ENCODE results near the gene IL7R. TPM values are rescaled to one million over a fixed set of nuclear protein-coding genes. Genes with fewer than 3 reads are reported as not detected.

Gene IL7R
- total and polyA plus RNA-seq, 2 of the 13 experiments (the other 11 are each of a cell fraction or from before 2014, with no cell fraction given), result not detected

GRCh38 chr5:35850967-35851680, 5.6 kb upstream of the IL7R start (continued):
- TF ChIP-seq ARID3A (IDR thresholded peaks at IDR 0.05; ENCODE audit: low read depth, low read length) (no peak), HNRNPH1 (optimal IDR thresholded peaks at IDR 0.05; ENCODE audit: low read depth, low read length) (no peak)
- TF ChIP-seq, protein P1, sequence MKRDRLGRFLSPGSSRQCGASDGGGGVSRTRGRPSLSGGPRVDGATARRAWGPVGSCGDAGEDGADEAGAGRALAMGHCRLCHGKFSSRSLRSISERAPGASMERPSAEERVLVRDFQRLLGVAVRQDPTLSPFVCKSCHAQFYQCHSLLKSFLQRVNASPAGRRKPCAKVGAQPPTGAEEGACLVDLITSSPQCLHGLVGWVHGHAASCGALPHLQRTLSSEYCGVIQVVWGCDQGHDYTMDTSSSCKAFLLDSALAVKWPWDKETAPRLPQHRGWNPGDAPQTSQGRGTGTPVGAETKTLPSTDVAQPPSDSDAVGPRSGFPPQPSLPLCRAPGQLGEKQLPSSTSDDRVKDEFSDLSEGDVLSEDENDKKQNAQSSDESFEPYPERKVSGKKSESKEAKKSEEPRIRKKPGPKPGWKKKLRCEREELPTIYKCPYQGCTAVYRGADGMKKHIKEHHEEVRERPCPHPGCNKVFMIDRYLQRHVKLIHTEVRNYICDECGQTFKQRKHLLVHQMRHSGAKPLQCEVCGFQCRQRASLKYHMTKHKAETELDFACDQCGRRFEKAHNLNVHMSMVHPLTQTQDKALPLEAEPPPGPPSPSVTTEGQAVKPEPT (CRISPR knock-in tag; IDR thresholded peaks at IDR 0.05; ENCODE audit: low read depth), result no peak

DNA sequence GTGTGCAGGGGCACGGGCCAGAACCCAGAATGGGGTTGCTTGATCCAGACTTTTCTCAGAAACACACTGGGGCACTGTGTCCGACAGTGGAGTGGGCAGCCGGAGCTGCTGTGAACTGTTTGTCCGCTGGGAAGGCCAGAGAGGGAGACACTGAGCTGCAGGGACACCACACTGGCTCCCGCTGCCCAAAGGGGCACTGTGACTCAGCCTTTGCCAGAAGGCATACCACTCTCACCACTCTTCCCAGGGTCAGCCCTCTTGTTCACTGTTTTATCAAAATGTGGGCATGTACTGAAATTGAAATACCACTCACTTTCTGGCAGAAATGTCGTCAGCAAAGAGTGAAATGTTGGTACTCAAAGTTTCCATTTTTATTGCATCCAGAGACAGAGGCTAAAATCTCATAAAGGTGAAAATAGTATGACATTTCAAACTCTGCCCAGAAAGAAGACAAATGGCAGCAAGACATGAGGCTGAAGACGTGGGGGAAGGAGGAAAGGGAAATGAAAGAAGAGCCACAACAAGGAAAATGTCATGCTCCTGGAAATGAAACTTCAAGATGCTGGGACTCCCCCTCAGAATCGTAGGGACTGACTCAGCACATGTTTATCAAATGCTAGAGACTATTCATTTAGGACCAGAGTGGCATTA, 4.5 kb upstream of the IL7R start:
- FAIRE-seq (no peak), ATAC-seq (peak; percentile 89), DNase-seq (ENCODE audit: low spot score) (no peak)
- POLR2A ChIA-PET, result no interaction called here
- no peak overlapping the region for H2AFZ ChIP-seq (ENCODE audit: low read length)
- no TSS peak for BruUV-seq (replicated peaks)
- peaks cover 4% of the 10 kb centered on the region; the same call in 1 of the 2 replicates for H3K9me3 ChIP-seq (ENCODE audit: low read length)
- no peak for TF ChIP-seq ZNF17 (CRISPR knock-in tag; IDR thresholded peaks at IDR 0.05)
- TF ChIP-seq AKAP8 (CRISPR knock-in tag; IDR thresholded peaks at IDR 0.05), result no peak
- no peak for TF ChIP-seq ZNF510 (CRISPR knock-in tag; IDR thresholded peaks at IDR 0.05; ENCODE audit: low read depth)
- no peak for TF ChIP-seq ZNF280D (CRISPR knock-in tag; IDR thresholded peaks at IDR 0.05)
- no peak for TF ChIP-seq ESRRA (CRISPR knock-in tag; IDR thresholded peaks at IDR 0.05; ENCODE audit: low read depth)
- no peak for TF ChIP-seq MBNL3 (CRISPR knock-in tag; conservative IDR thresholded peaks at IDR 0.05)
- TF ChIP-seq PHF8 (CRISPR knock-in tag; IDR thresholded peaks at IDR 0.05), result no peak
- TF ChIP-seq MAFK (conservative IDR thresholded peaks at IDR 0.05 in 1 of 2, IDR thresholded peaks at IDR 0.05 in 1 of 2; ENCODE audit: low read length in 2 of 2), result no peak
- TF ChIP-seq ZNF343 (CRISPR knock-in tag; IDR thresholded peaks at IDR 0.05), result no peak
- no peak for TF ChIP-seq ZNF737 (CRISPR knock-in tag; IDR thresholded peaks at IDR 0.05; ENCODE audit: borderline replicate concordance)
- no peak for TF ChIP-seq TGIF2 (CRISPR knock-in tag; IDR thresholded peaks at IDR 0.05)
- TF ChIP-seq BRD4 (CRISPR knock-in tag; IDR thresholded peaks at IDR 0.05), result no peak
- TF ChIP-seq ZFP36 (IDR thresholded peaks at IDR 0.05; ENCODE audit: borderline replicate concordance, low read depth, low read length, partially characterized antibody), result no peak
- WGBS (ENCODE audit: low lambda C conversion rate), result 2% methylated on average over 5 of the region's 8 CpGs
- no peak overlapping the region for H3K27ac ChIP-seq (ENCODE audit: extremely low read length, insufficient read depth, low read length)
- H3K4me1 ChIP-seq (ENCODE audit: insufficient read depth, low read length), result no peaks in the 10 kb centered on the region
- H3K36me3 ChIP-seq (replicated peaks in 1 of 2; ENCODE audit: control insufficient read depth in 1 of 2, insufficient read depth in 2 of 2, low read length in 2 of 2), result no peaks in the 10 kb centered on the region
- H3K79me2 ChIP-seq (ENCODE audit: insufficient read depth, low read length), result no peaks in the 10 kb centered on the region
- H3K9ac ChIP-seq (ENCODE audit: insufficient read depth, low read depth, low read length), result no peak overlapping the region
- CTCF ChIA-PET (ENCODE audit: low intra/inter-chr PET ratio, low total read pairs), result no interaction called here
- no peak overlapping the region for H3K4me2 ChIP-seq (ENCODE audit: low read depth, low read length)
- no peaks in the 10 kb centered on the region for H4K20me1 ChIP-seq (ENCODE audit: insufficient read depth, low read length)
- H3K27me3 ChIP-seq (ENCODE audit: control insufficient read depth in 1 of 2, insufficient read depth in 2 of 2, low read length in 2 of 2), result no peaks in the 10 kb centered on the region
- H3K4me3 ChIP-seq (replicated peaks in 1 of 3; ENCODE audit: insufficient read depth in 1 of 3, low read depth in 2 of 3, low read length in 3 of 3), result no peak overlapping the region
- in situ Hi-C loops (cut with HindIII; ENCODE audit: extremely low pct_ligation_motif_present, low pct_unique_long_range_greater_than_20kb), result no loop called here
- intact Hi-C loops (cut with micrococcal nuclease; ENCODE audit: unreplicated experiment), result no loop called here

Data from HepG2 (cell line).